Measurements from ENCODE around the gene WWC1. TPM values are rescaled to one million over a fixed set of nuclear protein-coding genes. Genes with fewer than 3 reads are reported as not detected.

The WWC1 gene
- total RNA-seq, 1 experiment from 2014 or later: 52.6 TPM

DNA sequence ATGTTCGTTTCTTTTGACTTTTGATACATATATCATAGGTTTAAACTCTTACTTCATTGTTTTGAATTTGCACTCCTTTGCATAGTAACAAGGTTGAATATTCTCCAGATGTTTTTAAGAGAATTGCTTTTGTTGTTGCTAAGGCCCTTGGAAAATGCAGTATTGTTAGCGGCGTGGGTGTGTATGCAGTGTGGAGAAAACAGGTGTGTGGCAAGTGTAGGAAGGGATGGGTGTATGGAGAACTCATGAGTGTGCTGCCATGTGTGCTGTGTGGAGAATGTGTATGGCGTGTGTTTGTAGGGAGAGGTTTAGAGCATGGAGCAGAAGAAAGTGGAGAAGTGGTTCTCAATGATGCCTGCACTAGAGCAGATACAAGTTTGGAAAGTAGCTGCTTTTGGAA, 87.3 kb downstream of the WWC1 start:
- H3K27me3 ChIP-seq (ENCODE audit: insufficient read depth, low read length): no peaks in the 10 kb centered on the region
- RAD21 ChIA-PET (ENCODE audit: low non-redundant PET in 1 of 2, low total read pairs in 2 of 2, uncharacterized antibody in 2 of 2, unreplicated experiment in 2 of 2): no interaction called here
- H3K9ac ChIP-seq (ENCODE audit: low read length): no peak overlapping the region
- H3K36me3 ChIP-seq (ENCODE audit: control insufficient read depth in 1 of 2, insufficient read depth in 2 of 2, low read length in 2 of 2): 0 out of 4 replicates have a peak, but pooled peaks cover 0 to 9% of the 10 kb centered on the region in 2 experiments
- BruUV-seq (replicated peaks): no TSS peak
- no peaks in the 10 kb centered on the region; a peak in 1 of 4 replicates for H3K4me1 ChIP-seq (ENCODE audit: control insufficient read depth in 1 of 2, insufficient read depth in 2 of 2, low read length in 2 of 2)
- POLR2A ChIA-PET: no interaction called here
- intact Hi-C loops (cut with micrococcal nuclease): no loop called here
- CTCF ChIA-PET: no interaction called here
- H4K20me1 ChIP-seq (ENCODE audit: insufficient read depth): no peaks in the 10 kb centered on the region
- no peak for ATAC-seq
- H3K4me2 ChIP-seq (ENCODE audit: low read length): no peak overlapping the region
- TF ChIP-seq POLR2A (IDR thresholded peaks at IDR 0.05; ENCODE audit: borderline replicate concordance, extremely low read depth, insufficient read depth, insufficient read length) (no peak), ZFX (IDR thresholded peaks at IDR 0.05) (no peak), JUND (IDR thresholded peaks at IDR 0.05) (no peak), ZNF274 (IDR thresholded peaks at IDR 0.05; ENCODE audit: low read depth, low read length) (no peak), EZH2 (IDR thresholded peaks at IDR 0.05) (no peak), YY1 (IDR thresholded peaks at IDR 0.05; ENCODE audit: extremely low read depth, insufficient replicate concordance, low read depth, low read length) (no peak), ATF3 (IDR thresholded peaks at IDR 0.05) (no peak), SP1 (IDR thresholded peaks at IDR 0.05; ENCODE audit: low read depth) (no peak), RAD21 (IDR thresholded peaks at IDR 0.05; ENCODE audit: low read depth) (no peak), FOSL1 (IDR thresholded peaks at IDR 0.05; ENCODE audit: low read depth) (no peak), EZH2phosphoT487 (IDR thresholded peaks at IDR 0.05; ENCODE audit: borderline replicate concordance) (no peak)
- no peak overlapping the region for H3K27ac ChIP-seq (ENCODE audit: low read depth, low read length)
- no peaks in the 10 kb centered on the region for H3K9me3 ChIP-seq (ENCODE audit: control insufficient read depth in 1 of 2, insufficient read depth in 1 of 2, low read depth in 1 of 2, low read length in 2 of 2)
- no peak for DNase-seq (ENCODE audit: low read depth, low spot score)
- H3K9me2 ChIP-seq (ENCODE audit: insufficient read depth): no peaks in the 10 kb centered on the region
- no peak overlapping the region for H2AFZ ChIP-seq (ENCODE audit: low read depth, low read length, poor library complexity, severe bottlenecking)
- H3K79me2 ChIP-seq (ENCODE audit: insufficient read depth, low read length): peaks cover 63% of the 10 kb centered on the region
- no peak overlapping the region for H3K4me3 ChIP-seq (replicated peaks in 1 of 2; ENCODE audit: low read depth in 1 of 2, low read length in 2 of 2)

DNA sequence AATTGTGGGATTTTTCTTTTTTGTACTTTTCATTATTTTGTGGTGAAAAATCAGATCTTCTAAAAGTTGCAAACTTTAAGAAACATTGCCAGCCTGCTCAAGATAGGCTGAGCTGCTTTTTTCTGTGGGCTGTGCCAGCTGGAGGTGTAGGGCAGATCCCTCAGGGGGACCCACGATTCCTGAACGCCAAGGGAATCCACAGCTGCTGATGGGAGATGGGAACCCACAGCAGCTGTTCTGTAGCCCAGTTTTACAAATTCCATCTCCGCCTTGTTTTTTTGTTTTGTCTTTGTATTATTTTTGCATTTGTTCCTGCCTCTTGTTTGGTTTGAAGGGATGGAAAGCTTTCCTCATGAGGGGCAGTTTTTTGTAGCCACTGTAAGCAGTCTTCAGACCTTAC, 91.0 kb downstream of the WWC1 start:
- ChIA-PET CTCF (no interaction called here), POLR2A (no interaction called here), RAD21 (ENCODE audit: low non-redundant PET in 1 of 2, low total read pairs in 2 of 2, uncharacterized antibody in 2 of 2, unreplicated experiment in 2 of 2) (interaction anchor here in 1 of 2 experiments (0.6 kb wide), 1 partner anchor 113 kb away, joined by 3 read pairs; no protein-coding TSS in a partner anchor)
- Histone ChIP-seq H3K4me1 (ENCODE audit: control insufficient read depth in 1 of 2, insufficient read depth in 2 of 2, low read length in 2 of 2) (no peaks in the 10 kb centered on the region), H4K20me1 (ENCODE audit: insufficient read depth) (no peaks in the 10 kb centered on the region; the same call in 1 of the 2 replicates), H3K9me3 (ENCODE audit: control insufficient read depth in 1 of 2, insufficient read depth in 1 of 2, low read depth in 1 of 2, low read length in 2 of 2) (no peaks in the 10 kb centered on the region), H3K9ac (ENCODE audit: low read length) (no peak overlapping the region), H3K79me2 (ENCODE audit: insufficient read depth, low read length) (peaks cover 67% of the 10 kb centered on the region), H3K4me3 (replicated peaks in 1 of 2; ENCODE audit: low read depth in 1 of 2, low read length in 2 of 2) (no peak overlapping the region), H2AFZ (ENCODE audit: low read depth, low read length, poor library complexity, severe bottlenecking) (no peak overlapping the region), H3K4me2 (ENCODE audit: low read length) (no peak overlapping the region), H3K9me2 (ENCODE audit: insufficient read depth) (no peaks in the 10 kb centered on the region), H3K36me3 (ENCODE audit: control insufficient read depth in 1 of 2, insufficient read depth in 2 of 2, low read length in 2 of 2) (peaks cover 8 to 22% of the 10 kb centered on the region in 2 experiments; a peak in 3 of 4 replicates), H3K27me3 (ENCODE audit: insufficient read depth, low read length) (no peaks in the 10 kb centered on the region), H3K27ac (ENCODE audit: low read depth, low read length) (no peak overlapping the region)
- no peak for TF ChIP-seq FOSL1 (IDR thresholded peaks at IDR 0.05; ENCODE audit: low read depth)
- no peak for TF ChIP-seq SP1 (IDR thresholded peaks at IDR 0.05; ENCODE audit: low read depth)
- no peak for TF ChIP-seq CBX3 (IDR thresholded peaks at IDR 0.05; ENCODE audit: low read depth)
- ATAC-seq (no peak), DNase-seq (ENCODE audit: low read depth, low spot score) (no peak)
- BruUV-seq (replicated peaks): no TSS peak
- intact Hi-C loops (cut with micrococcal nuclease): no loop called here
